Left ventricle myocardium inferior (tissue), 1 donor: ENCODE results near the gene LRRC8E. TPM values are rescaled to one million over a fixed set of nuclear protein-coding genes. Genes with fewer than 3 reads are reported as not detected.

Experiments used
- DNase-seq: peaks from one replicate; pipeline ENCODE4 v3.0.0-alpha.2; 2020
- H3K27ac ChIP-seq: fragments of 200-600 bp; replicated peaks from 2 replicates; pipeline ENCODE4 v1.8.0; 2021
- H3K27me3 ChIP-seq: fragments of 200-600 bp; 2 replicates; pipeline ENCODE4 v1.8.0; 2021; ENCODE audit warnings: low read depth
- H3K36me3 ChIP-seq: fragments of 200-600 bp; 2 replicates; pipeline ENCODE4 v1.8.0; 2021
- H3K4me1 ChIP-seq: fragments of 200-600 bp; 2 replicates; pipeline ENCODE4 v1.8.0; 2021
- H3K4me3 ChIP-seq: fragments of 200-600 bp; 2 replicates; pipeline ENCODE4 v1.8.0; 2021; ENCODE audit warnings: mild to moderate bottlenecking, moderate library complexity
- H3K9me3 ChIP-seq: fragments of 200-600 bp; replicated peaks from 2 replicates; pipeline ENCODE4 v1.8.0; 2021
- intact Hi-C: fragments of 100-400 bp; cut with micrococcal nuclease; formaldehyde crosslinking; loops from one replicate; pipeline ENCODE4 v1.11.0; 2022
- total RNA-seq: library from RNA; stranded (reverse); fragmentation: NEBNext Ultra II Directional; extraction: Animal tissue kit (Norgen Biotek cat#: 25700); gene quantifications from one replicate; pipeline ENCODE4 v1.2.1, GENCODE V29; 2021
- TF ChIP-seq, protein P1 (sequence below): fragments of 200-600 bp; IDR thresholded peaks from 2 replicates; pipeline ENCODE4 v1.8.0; 2021; ENCODE audit warnings: antibody characterized with exemption, mild to moderate bottlenecking, borderline replicate concordance
- donor health status: DM: no; HTN: yes; CAD: no; lungs with severe emphysema.

The LRRC8E gene
- total RNA-seq, 1 donor from 2014 or later, result 0.44 TPM

DNA sequence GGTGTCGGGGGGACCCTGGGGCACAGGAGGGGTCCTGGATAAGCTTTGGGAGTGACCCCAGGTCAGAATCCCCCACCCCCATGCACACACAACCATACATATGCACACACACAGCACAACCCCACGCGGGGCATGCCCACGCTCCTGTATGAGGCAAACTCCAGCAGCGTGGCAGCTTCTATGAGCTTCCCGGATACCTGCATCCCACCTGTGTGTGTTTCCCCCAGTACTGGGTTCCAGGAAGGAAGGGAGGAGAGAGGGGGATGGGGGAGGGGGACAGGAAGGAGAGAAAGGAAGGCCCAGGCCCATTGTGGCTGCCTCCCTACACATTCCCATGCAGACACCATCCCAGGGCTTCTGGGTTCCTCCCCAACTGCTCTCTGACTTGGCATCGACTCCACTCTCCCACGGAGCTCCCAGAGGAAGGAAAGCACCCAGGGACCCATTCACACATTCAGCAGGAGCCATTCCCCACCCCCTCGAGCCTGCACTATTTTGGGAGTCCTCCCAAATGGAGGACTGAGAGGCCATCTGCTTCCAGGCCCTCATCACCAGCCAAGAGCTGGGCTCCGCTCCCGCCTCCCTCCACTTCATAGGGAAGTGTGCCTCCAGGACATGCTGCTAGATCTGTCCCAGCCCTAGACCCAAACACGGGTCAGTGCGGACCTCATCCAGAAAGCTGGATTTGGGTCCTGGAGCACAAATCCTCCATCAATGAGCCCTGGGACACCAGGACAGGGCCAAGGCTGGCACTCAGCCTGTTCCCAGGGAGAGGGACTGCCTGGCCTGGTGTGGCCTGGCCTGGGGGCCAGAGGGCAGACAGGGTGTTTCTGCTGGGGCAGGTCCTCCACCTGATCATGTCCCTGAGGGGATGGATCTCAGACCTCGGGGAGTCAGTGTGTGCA is 27.3 kb upstream of the LRRC8E start:
- no peaks in the 10 kb centered on the region for H3K9me3 ChIP-seq
- no peak overlapping the region for H3K27ac ChIP-seq
- H3K4me3 ChIP-seq, result no peak overlapping the region
- H3K4me1 ChIP-seq, result peaks cover 22% of the 10 kb centered on the region
- peaks cover 8% of the 10 kb centered on the region for H3K36me3 ChIP-seq
- DNase-seq, result no peak
- TF ChIP-seq, protein P1, sequence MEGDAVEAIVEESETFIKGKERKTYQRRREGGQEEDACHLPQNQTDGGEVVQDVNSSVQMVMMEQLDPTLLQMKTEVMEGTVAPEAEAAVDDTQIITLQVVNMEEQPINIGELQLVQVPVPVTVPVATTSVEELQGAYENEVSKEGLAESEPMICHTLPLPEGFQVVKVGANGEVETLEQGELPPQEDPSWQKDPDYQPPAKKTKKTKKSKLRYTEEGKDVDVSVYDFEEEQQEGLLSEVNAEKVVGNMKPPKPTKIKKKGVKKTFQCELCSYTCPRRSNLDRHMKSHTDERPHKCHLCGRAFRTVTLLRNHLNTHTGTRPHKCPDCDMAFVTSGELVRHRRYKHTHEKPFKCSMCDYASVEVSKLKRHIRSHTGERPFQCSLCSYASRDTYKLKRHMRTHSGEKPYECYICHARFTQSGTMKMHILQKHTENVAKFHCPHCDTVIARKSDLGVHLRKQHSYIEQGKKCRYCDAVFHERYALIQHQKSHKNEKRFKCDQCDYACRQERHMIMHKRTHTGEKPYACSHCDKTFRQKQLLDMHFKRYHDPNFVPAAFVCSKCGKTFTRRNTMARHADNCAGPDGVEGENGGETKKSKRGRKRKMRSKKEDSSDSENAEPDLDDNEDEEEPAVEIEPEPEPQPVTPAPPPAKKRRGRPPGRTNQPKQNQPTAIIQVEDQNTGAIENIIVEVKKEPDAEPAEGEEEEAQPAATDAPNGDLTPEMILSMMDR, result no peak
- peaks cover 37% of the 10 kb centered on the region for H3K27me3 ChIP-seq
- intact Hi-C loops, result no loop called here

DNA sequence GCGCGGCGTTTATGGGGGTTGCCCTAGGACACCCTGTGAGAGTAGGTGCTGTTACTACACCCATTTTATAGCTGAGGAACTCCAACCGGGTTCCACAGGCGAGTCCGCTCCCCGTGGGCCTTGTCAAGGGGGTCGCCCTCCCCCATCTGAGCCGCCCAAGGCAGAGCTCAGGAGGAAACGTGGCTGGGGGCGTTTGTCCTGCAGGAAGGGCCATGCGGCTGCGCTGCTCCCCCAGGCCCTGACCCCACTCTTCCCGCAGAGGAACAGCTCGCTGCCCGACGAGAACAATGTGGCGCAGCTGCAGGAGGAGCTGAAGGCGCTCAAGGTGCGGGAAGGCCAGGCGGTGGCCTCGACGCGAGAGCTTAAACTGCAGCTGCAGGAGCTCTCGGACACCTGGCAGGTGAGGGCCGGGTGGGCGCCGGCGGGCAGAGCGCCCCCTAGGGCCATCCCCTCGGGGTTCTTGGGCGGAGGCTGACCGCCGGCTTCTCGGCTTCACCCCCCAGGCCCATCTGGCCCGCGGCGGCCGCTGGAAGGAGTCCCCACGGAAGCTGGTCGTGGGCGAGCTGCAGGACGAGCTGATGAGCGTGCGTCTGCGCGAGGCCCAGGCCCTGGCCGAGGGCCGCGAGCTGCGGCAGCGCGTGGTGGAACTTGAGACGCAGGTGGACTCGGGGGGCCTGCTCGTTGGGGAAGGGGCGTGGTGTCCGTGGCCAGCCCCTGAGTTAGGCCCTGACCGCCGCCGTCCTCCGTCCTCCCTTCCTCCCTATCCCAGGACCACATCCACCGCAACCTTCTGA is 26.5 kb upstream of the LRRC8E start:
- DNase-seq, result no peak
- intact Hi-C loops, result no loop called here
- no peaks in the 10 kb centered on the region for H3K9me3 ChIP-seq
- no peak overlapping the region for H3K27ac ChIP-seq
- TF ChIP-seq, protein P1, result no peak
- H3K27me3 ChIP-seq, result peaks cover 45% of the 10 kb centered on the region
- H3K4me3 ChIP-seq, result peak overlapping the region; percentile 44
- peaks cover 22% of the 10 kb centered on the region for H3K4me1 ChIP-seq
- H3K36me3 ChIP-seq, result peaks cover 8% of the 10 kb centered on the region

DNA sequence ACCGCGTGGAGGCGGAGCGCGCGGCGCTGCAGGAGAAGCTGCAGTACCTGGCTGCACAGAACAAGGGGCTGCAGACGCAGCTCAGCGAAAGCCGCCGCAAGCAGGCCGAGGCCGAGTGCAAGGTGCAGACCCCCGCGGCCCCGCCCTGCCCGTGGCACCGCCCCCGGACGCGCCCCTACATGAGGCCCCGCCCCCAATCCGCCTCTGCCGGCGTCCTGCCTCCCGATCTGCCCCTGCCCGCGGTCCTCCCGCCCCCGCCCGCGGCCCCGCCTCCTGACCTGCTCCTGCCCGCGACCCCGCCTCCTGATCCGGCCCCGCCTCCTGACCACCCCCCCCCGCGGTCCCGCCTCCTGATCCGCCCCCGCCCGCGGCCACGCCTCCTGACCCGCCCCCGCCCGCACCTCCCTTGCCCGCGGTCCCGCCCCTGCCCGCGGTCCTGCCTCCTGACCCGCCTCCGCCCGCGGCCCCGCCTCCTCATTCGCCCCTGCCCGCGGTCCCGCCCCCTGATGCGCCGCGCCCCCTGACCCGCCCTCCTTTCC is 25.8 kb upstream of the LRRC8E start:
- H3K4me3 ChIP-seq, result peak overlapping the region; percentile 44
- peaks cover 22% of the 10 kb centered on the region for H3K4me1 ChIP-seq
- no peaks in the 10 kb centered on the region for H3K9me3 ChIP-seq
- intact Hi-C loops, result no loop called here
- TF ChIP-seq, protein P1, result no peak
- no peak overlapping the region for H3K27ac ChIP-seq
- H3K27me3 ChIP-seq, result peaks cover 52% of the 10 kb centered on the region
- H3K36me3 ChIP-seq, result peaks cover 8% of the 10 kb centered on the region
- DNase-seq, result peak; percentile 35

DNA sequence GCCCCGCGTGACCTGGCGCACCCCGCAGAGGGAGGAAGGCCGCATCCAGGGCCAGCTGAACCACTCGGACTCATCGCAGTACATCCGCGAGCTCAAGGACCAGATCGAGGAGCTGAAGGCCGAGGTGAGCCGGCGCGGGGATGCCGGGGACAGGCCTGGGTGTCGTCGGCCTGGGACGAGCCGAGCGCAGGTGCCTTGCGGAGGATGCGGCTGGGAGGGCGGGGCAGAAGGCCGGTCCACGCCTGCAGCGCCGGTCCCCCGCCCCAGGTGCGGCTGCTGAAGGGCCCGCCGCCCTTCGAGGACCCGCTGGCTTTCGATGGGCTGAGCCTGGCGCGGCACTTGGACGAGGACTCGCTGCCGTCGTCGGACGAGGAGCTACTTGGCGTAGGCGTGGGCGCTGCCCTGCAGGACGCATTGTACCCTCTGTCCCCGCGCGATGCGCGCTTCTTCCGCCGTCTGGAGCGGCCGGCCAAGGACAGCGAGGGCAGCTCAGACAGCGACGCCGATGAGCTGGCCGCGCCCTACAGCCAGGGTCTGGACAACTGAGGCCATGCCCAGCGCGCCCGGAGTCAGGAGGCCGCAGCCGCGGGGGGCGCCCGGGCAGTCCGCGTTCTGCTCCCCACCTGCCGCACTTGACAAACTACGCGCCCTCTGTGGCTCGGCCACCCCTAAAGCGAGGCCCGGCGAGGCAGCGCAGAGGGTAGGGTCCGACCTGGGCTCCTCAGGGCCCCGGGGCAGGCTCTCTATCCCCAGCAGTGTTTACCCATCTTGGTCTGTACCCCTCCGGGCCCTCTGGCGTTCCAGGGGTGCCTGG is 24.9 kb upstream of the LRRC8E start:
- H3K4me1 ChIP-seq, result peaks cover 27% of the 10 kb centered on the region
- no peaks in the 10 kb centered on the region for H3K9me3 ChIP-seq
- no peak overlapping the region for H3K4me3 ChIP-seq
- TF ChIP-seq, protein P1, result no peak
- no peak overlapping the region for H3K27ac ChIP-seq
- peaks cover 6% of the 10 kb centered on the region for H3K36me3 ChIP-seq
- DNase-seq, result no peak
- peaks cover 61% of the 10 kb centered on the region for H3K27me3 ChIP-seq
- intact Hi-C loops, result no loop called here
